ENCODE measurements around the gene PLXNB1. TPM values are rescaled to one million over a fixed set of nuclear protein-coding genes. Genes with fewer than 3 reads are reported as not detected.

The PLXNB1 gene
- total RNA-seq, 1 experiment from 2014 or later: 24.6 TPM

DNA sequence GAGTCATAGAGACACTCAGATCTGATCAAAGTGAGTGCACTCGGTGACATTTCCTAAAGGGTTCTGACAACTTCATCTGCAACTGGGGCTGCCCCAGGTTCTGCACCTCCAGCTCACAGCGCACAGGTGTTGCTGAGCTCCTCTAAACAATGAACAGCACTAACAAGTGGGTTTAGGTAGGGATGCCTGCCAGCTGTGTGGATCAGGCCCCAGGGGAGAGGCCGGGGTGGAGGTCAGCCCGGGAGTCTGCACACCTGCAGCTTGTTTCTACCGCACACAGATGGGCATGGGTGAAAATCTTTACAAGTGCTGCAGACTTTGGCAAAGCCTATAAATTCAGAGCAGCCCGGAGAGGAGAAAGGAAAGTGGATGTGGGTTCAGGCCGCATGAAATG is 57.5 kb downstream of the PLXNB1 start:
- DNase-seq (ENCODE audit: low spot score): no peak
- Histone ChIP-seq H3K9me3 (ENCODE audit: low read depth, low read length, poor library complexity, severe bottlenecking) (no peaks in the 10 kb centered on the region), H3K27me3 (replicated peaks; ENCODE audit: insufficient read depth, low read depth, low read length, poor library complexity) (no peaks in the 10 kb centered on the region), H3K4me1 (ENCODE audit: insufficient read depth, low read length, poor library complexity, severe bottlenecking) (no peaks in the 10 kb centered on the region), H3K4me3 (ENCODE audit: low read depth, low read length, poor library complexity, severe bottlenecking) (no peak overlapping the region), H3K27ac (ENCODE audit: low read depth, low read length, poor library complexity, severe bottlenecking) (no peak overlapping the region), H3K36me3 (ENCODE audit: insufficient read depth, low read length, poor library complexity, severe bottlenecking) (no peaks in the 10 kb centered on the region)
- no TSS peak for BruUV-seq (replicated peaks)
- ChIA-PET CTCF (no interaction called here), POLR2A (ENCODE audit: low non-redundant PET) (no interaction called here)
- intact Hi-C loops (cut with micrococcal nuclease; ENCODE audit: unreplicated experiment): no loop called here
- no peak for TF ChIP-seq EZH2 (IDR thresholded peaks at IDR 0.05; ENCODE audit: borderline replicate concordance, low read depth, low read length, poor library complexity, severe bottlenecking)
- TF ChIP-seq, protein P1, sequence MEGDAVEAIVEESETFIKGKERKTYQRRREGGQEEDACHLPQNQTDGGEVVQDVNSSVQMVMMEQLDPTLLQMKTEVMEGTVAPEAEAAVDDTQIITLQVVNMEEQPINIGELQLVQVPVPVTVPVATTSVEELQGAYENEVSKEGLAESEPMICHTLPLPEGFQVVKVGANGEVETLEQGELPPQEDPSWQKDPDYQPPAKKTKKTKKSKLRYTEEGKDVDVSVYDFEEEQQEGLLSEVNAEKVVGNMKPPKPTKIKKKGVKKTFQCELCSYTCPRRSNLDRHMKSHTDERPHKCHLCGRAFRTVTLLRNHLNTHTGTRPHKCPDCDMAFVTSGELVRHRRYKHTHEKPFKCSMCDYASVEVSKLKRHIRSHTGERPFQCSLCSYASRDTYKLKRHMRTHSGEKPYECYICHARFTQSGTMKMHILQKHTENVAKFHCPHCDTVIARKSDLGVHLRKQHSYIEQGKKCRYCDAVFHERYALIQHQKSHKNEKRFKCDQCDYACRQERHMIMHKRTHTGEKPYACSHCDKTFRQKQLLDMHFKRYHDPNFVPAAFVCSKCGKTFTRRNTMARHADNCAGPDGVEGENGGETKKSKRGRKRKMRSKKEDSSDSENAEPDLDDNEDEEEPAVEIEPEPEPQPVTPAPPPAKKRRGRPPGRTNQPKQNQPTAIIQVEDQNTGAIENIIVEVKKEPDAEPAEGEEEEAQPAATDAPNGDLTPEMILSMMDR (conservative IDR thresholded peaks at IDR 0.05; ENCODE audit: low read depth, low read length): no peak

DNA sequence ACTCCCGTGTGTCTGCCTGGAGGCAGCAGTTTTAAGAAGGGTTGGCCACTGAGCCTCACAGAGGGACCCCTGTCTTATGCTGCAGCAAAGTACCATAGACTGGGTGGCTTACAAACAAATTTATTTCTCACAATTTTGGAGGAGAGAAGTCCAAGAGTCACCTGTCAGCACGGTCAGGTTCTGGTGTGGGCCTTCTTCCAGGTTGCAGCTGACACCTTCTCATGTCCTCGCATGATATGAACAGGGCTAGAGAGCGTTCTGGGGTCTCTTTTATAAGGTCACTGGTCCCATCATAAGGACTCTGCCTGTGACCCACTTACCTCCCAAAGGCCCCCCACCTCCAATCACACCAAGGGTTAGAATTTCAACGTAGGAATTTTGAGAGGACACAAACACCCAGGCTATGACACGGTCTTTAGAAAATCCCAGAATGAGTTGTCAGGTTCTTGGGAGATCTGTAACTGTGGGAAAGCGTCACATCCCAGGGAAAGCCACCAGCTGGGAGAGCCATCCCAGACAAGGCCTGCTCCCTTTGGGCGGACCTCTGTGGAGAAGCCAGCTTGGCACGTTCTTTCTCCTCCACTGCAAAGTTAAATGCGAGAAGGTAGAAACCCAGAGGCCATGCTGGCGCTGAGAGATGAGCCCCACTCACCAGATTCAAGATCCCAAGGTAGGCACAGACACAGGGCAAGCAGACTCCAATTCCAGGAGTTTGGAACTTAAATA is 58.1 kb downstream of the PLXNB1 start, which contains the start of gene FBXW12:
FBXW12 (plus strand) TSS at position 569 of the 726 bp plus-strand sequence. CDS start 549 bp downstream, outside the sequence.
- no peak for DNase-seq (ENCODE audit: low spot score)
- no peaks in the 10 kb centered on the region for H3K9me3 ChIP-seq (ENCODE audit: low read depth, low read length, poor library complexity, severe bottlenecking)
- no peaks in the 10 kb centered on the region for H3K36me3 ChIP-seq (ENCODE audit: insufficient read depth, low read length, poor library complexity, severe bottlenecking)
- H3K4me3 ChIP-seq (ENCODE audit: low read depth, low read length, poor library complexity, severe bottlenecking): no peak within 1 kb of the TSS
- H3K27ac ChIP-seq (ENCODE audit: low read depth, low read length, poor library complexity, severe bottlenecking): no peak within 1 kb of the TSS
- TF ChIP-seq, protein P1 (conservative IDR thresholded peaks at IDR 0.05; ENCODE audit: low read depth, low read length): no peak
- no peaks in the 10 kb centered on the region for H3K27me3 ChIP-seq (replicated peaks; ENCODE audit: insufficient read depth, low read depth, low read length, poor library complexity)
- ChIA-PET CTCF (no interaction called here), POLR2A (ENCODE audit: low non-redundant PET) (no interaction called here)
- no peaks in the 10 kb centered on the region for H3K4me1 ChIP-seq (ENCODE audit: insufficient read depth, low read length, poor library complexity, severe bottlenecking)
- intact Hi-C loops (cut with micrococcal nuclease; ENCODE audit: unreplicated experiment): no loop called here
- no TSS peak for BruUV-seq (replicated peaks)

DNA sequence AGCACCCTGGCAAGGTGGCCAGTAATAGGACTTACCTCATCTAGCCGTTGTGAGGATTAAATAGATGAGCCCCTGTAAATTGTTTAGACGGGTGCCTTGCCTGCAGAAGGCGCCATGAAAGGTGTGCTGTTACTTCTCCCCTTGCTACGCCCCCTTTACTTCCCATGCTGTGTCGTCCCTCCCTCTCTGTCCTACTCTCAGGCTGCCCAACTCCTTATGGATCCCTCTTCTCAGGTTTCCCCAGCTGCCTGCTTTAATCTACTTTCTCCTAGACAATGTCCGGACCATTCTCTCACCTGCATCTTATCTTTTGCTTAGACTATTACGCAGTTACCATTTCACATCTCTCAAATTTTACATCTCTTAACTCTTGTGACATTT is 59.6 kb downstream of the PLXNB1 start:
- POLR2A ChIA-PET (ENCODE audit: low non-redundant PET): no interaction called here
- Histone ChIP-seq H3K27me3 (replicated peaks; ENCODE audit: insufficient read depth, low read depth, low read length, poor library complexity) (no peaks in the 10 kb centered on the region), H3K36me3 (ENCODE audit: insufficient read depth, low read length, poor library complexity, severe bottlenecking) (no peaks in the 10 kb centered on the region), H3K27ac (ENCODE audit: low read depth, low read length, poor library complexity, severe bottlenecking) (no peak overlapping the region), H3K4me3 (ENCODE audit: low read depth, low read length, poor library complexity, severe bottlenecking) (no peak overlapping the region), H3K4me1 (ENCODE audit: insufficient read depth, low read length, poor library complexity, severe bottlenecking) (no peaks in the 10 kb centered on the region), H3K9me3 (ENCODE audit: low read depth, low read length, poor library complexity, severe bottlenecking) (no peaks in the 10 kb centered on the region)
- DNase-seq (ENCODE audit: low spot score): no peak
- TF ChIP-seq, protein P1 (conservative IDR thresholded peaks at IDR 0.05; ENCODE audit: low read depth, low read length): no peak
- TF ChIP-seq EZH2 (IDR thresholded peaks at IDR 0.05; ENCODE audit: borderline replicate concordance, low read depth, low read length, poor library complexity, severe bottlenecking): no peak
- CTCF ChIA-PET: no interaction called here
- no TSS peak for BruUV-seq (replicated peaks)
- intact Hi-C loops (cut with micrococcal nuclease; ENCODE audit: unreplicated experiment): no loop called here
